KMS-11 (cell line): Measurements from ENCODE around the gene UBR3.

ENCODE experiments used
- H2AFZ ChIP-seq: fragments of 200-600 bp; sonication (generic); 2 replicates; pipeline ENCODE4 v1.6.1; 2016; ENCODE audit warnings: antibody characterized with exemption, mixed run types, low read depth
- H3K27ac ChIP-seq: fragments of 200-600 bp; sonication (generic); 2 replicates; pipeline ENCODE4 v1.6.1; 2016; ENCODE audit warnings: mild to moderate bottlenecking, mixed run types
- H3K27me3 ChIP-seq: fragments of 200-600 bp; sonication (generic); 2 replicates; pipeline ENCODE4 v1.6.1; 2017; ENCODE audit warnings: mild to moderate bottlenecking, low read depth, mixed run types, moderate library complexity; ENCODE audit not compliant: insufficient read depth
- H3K36me3 ChIP-seq: fragments of 200-600 bp; sonication (generic); 2 replicates; pipeline ENCODE4 v1.6.1; 2017; ENCODE audit warnings: mild to moderate bottlenecking, mixed run types; ENCODE audit not compliant: insufficient read depth
- H3K4me1 ChIP-seq: fragments of 200-600 bp; sonication (generic); 2 replicates; pipeline ENCODE4 v1.6.1; 2016; ENCODE audit warnings: mild to moderate bottlenecking, low read depth, mixed run types; ENCODE audit not compliant: poor library complexity, severe bottlenecking
- H3K4me2 ChIP-seq: fragments of 200-600 bp; sonication (generic); 2 replicates; pipeline ENCODE4 v1.7.0; 2016; ENCODE audit warnings: mild to moderate bottlenecking, mixed run types
- H3K4me3 ChIP-seq: fragments of 200-600 bp; sonication (generic); IDR thresholded peaks from 2 replicates; pipeline ENCODE4 v1.6.1; 2017; ENCODE audit warnings: low read depth, low read length, mixed read lengths; ENCODE audit not compliant: insufficient read depth
- H3K79me2 ChIP-seq: fragments of 200-600 bp; sonication (generic); 2 replicates; pipeline ENCODE4 v1.6.1; 2016; ENCODE audit warnings: low read depth, mixed run types; ENCODE audit not compliant: insufficient read depth
- H3K9ac ChIP-seq: fragments of 200-600 bp; sonication (generic); 2 replicates; pipeline ENCODE4 v1.6.1; 2016; ENCODE audit warnings: mild to moderate bottlenecking, mixed run types
- H4K20me1 ChIP-seq: fragments of 200-600 bp; sonication (generic); 2 replicates; pipeline ENCODE4 v1.6.1; 2016; ENCODE audit warnings: mild to moderate bottlenecking, mixed run types; ENCODE audit not compliant: insufficient read depth
- TF ChIP-seq, protein P1 (sequence below): fragments of 200-600 bp; sonication (generic); conservative IDR thresholded peaks from 2 replicates; pipeline ENCODE4 v1.6.1; 2017; ENCODE audit warnings: low read depth, mild to moderate bottlenecking, antibody characterized with exemption, low read length, moderate library complexity, mixed read lengths

The UBR3 gene

DNA sequence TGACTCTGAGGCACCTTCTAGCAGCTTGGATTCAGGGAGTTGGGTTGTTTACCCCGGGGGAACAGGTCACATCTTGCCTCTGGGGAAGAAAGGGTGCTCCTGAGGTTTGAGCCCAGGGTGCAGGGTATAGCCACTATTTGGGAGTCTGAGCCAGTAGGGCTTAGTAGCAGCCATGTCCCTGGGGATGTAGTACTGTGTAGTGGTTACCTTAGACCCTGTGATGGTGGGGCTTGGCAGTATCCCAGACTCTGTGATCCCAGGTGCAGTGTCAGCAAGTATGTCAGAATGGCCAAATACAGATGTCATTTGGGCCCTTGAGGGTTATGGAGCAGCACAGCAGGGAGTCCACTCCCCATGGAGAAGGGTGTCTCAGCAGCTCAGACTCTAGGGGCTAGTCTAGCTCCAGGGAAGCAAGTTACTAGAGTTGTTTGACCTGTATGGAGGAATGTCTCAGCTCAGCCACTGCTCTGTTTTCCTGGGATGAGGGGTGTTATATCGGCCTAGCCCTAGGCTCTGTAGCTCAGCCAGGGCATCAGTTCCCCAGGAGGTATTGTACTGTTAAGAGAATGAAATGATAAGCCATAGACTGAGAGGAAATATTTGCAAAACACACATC lies 151.3 kb downstream of the UBR3 start:
- 0 out of 2 replicates have a peak, but pooled peaks cover 3% of the 10 kb centered on the region for H3K36me3 ChIP-seq
- no peak overlapping the region for H3K4me3 ChIP-seq
- no peaks in the 10 kb centered on the region for H3K79me2 ChIP-seq
- no peak overlapping the region for H2AFZ ChIP-seq
- H3K9ac ChIP-seq, result no peak overlapping the region
- H3K4me2 ChIP-seq, result no peak overlapping the region
- H3K4me1 ChIP-seq, result peaks cover 8% of the 10 kb centered on the region
- TF ChIP-seq, protein P1, sequence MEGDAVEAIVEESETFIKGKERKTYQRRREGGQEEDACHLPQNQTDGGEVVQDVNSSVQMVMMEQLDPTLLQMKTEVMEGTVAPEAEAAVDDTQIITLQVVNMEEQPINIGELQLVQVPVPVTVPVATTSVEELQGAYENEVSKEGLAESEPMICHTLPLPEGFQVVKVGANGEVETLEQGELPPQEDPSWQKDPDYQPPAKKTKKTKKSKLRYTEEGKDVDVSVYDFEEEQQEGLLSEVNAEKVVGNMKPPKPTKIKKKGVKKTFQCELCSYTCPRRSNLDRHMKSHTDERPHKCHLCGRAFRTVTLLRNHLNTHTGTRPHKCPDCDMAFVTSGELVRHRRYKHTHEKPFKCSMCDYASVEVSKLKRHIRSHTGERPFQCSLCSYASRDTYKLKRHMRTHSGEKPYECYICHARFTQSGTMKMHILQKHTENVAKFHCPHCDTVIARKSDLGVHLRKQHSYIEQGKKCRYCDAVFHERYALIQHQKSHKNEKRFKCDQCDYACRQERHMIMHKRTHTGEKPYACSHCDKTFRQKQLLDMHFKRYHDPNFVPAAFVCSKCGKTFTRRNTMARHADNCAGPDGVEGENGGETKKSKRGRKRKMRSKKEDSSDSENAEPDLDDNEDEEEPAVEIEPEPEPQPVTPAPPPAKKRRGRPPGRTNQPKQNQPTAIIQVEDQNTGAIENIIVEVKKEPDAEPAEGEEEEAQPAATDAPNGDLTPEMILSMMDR, result no peak
- no peaks in the 10 kb centered on the region for H3K27me3 ChIP-seq
- H3K27ac ChIP-seq, result no peak overlapping the region
- H4K20me1 ChIP-seq, result no peaks in the 10 kb centered on the region

- H3K27ac ChIP-seq, result no peak overlapping the region
- TF ChIP-seq, protein P1, result no peak
- H3K9ac ChIP-seq, result no peak overlapping the region
- 0 out of 2 replicates have a peak, but pooled peaks cover 3% of the 10 kb centered on the region for H3K36me3 ChIP-seq
- H3K27me3 ChIP-seq, result no peaks in the 10 kb centered on the region
- H3K4me2 ChIP-seq, result no peak overlapping the region
- no peaks in the 10 kb centered on the region for H4K20me1 ChIP-seq
- H3K79me2 ChIP-seq, result no peaks in the 10 kb centered on the region
- H2AFZ ChIP-seq, result no peak overlapping the region
- no peak overlapping the region for H3K4me3 ChIP-seq
- H3K4me1 ChIP-seq, result peaks cover 8% of the 10 kb centered on the region
These were observed 151.8 kb downstream of the UBR3 start for GRCh38 chr2:169979025-169979424.

GRCh38 chr2:169980001-169980400 lies 152.7 kb downstream of the UBR3 start:
- Histone ChIP-seq H3K79me2 (no peaks in the 10 kb centered on the region), H3K4me2 (no peak overlapping the region), H3K4me1 (peaks cover 8% of the 10 kb centered on the region), H3K4me3 (no peak overlapping the region), H3K36me3 (0 out of 2 replicates have a peak, but pooled peaks cover 3% of the 10 kb centered on the region), H3K27me3 (no peaks in the 10 kb centered on the region), H3K9ac (no peak overlapping the region), H4K20me1 (no peaks in the 10 kb centered on the region), H2AFZ (no peak overlapping the region), H3K27ac (no peak overlapping the region)
- TF ChIP-seq, protein P1, result no peak

GRCh38 chr2:169980643-169981042 lies 153.4 kb downstream of the UBR3 start:
- TF ChIP-seq, protein P1, result no peak
- no peak overlapping the region for H3K27ac ChIP-seq

More at GRCh38 chr2:169980643-169981042, 153.4 kb downstream of the UBR3 start:
- no peak overlapping the region for H3K4me3 ChIP-seq
- no peaks in the 10 kb centered on the region for H3K27me3 ChIP-seq
- no peak overlapping the region for H3K9ac ChIP-seq
- H3K4me1 ChIP-seq, result peaks cover 8% of the 10 kb centered on the region
- H2AFZ ChIP-seq, result no peak overlapping the region
- no peaks in the 10 kb centered on the region for H3K79me2 ChIP-seq
- H3K36me3 ChIP-seq, result 0 out of 2 replicates have a peak, but pooled peaks cover 3% of the 10 kb centered on the region
- H4K20me1 ChIP-seq, result no peaks in the 10 kb centered on the region
- no peak overlapping the region for H3K4me2 ChIP-seq
